ENCODE data around the gene PLPPR4. TPM values are rescaled to one million over a fixed set of nuclear protein-coding genes. Genes with fewer than 3 reads are reported as not detected.

The PLPPR4 gene
- total and polyA plus RNA-seq, 10 of the 15 experiments (the other 5 are each of a cell fraction or from before 2014, with no cell fraction given) = not detected

- ATAC-seq = no peak
- TF ChIP-seq NFYA (IDR thresholded peaks at IDR 0.05; ENCODE audit: borderline replicate concordance, low read depth, low read length) = no peak
- no peak for TF ChIP-seq PBX3 (IDR thresholded peaks at IDR 0.05; ENCODE audit: insufficient replicate concordance, low read depth, low read length)
- TF ChIP-seq NR2F1 (conservative IDR thresholded peaks at IDR 0.05) = no peak
- TF ChIP-seq FOXK2 (IDR thresholded peaks at IDR 0.05) = no peak
- TF ChIP-seq POLR2AphosphoS2 (IDR thresholded peaks at IDR 0.05; ENCODE audit: low read depth, low read length) = no peak
- no peak for TF ChIP-seq SUZ12 (IDR thresholded peaks at IDR 0.05; ENCODE audit: unreplicated experiment)
- TF ChIP-seq ZNF24 (IDR thresholded peaks at IDR 0.05) = no peak
- TF ChIP-seq ZNF207 (IDR thresholded peaks at IDR 0.05; ENCODE audit: borderline replicate concordance) = no peak
- TF ChIP-seq RBBP5 (conservative IDR thresholded peaks at IDR 0.05) = no peak
- no peak for TF ChIP-seq SREBF2 (IDR thresholded peaks at IDR 0.05; ENCODE audit: low read length)
- TF ChIP-seq NFXL1 (IDR thresholded peaks at IDR 0.05; ENCODE audit: borderline replicate concordance) = no peak
- no peak for TF ChIP-seq SP1 (IDR thresholded peaks at IDR 0.05; ENCODE audit: low read depth, low read length)
- CTCF ChIA-PET = no interaction called here
- no peak for DNase-seq (ENCODE audit: low read depth, low spot score)
- WGBS (ENCODE audit: insufficient coverage, insufficient replicate concordance, low lambda C conversion rate, missing lambda C conversion rate) = 16% methylated on average over 6 of the region's 6 CpGs
- SMC1A ChIA-PET (ENCODE audit: uncharacterized antibody, unreplicated experiment) = no interaction called here
- Histone ChIP-seq H3K4me1 (ENCODE audit: control insufficient read depth, insufficient read depth, low read length) (no peaks in the 10 kb centered on the region), H3K4me3 (no peak overlapping the region), H3K4me2 (ENCODE audit: control insufficient read depth, insufficient read depth) (no peak overlapping the region), H4K20me1 (ENCODE audit: control insufficient read depth, insufficient read depth) (no peaks in the 10 kb centered on the region), H3K79me2 (ENCODE audit: control insufficient read depth, insufficient read depth, low read length) (no peaks in the 10 kb centered on the region), H2AFZ (ENCODE audit: control insufficient read depth, low read depth, low read length) (no peak overlapping the region), H3K36me3 (ENCODE audit: control insufficient read depth in 2 of 2, insufficient read depth in 2 of 2, low read length in 1 of 2) (no peaks in the 10 kb centered on the region), H3K9ac (ENCODE audit: control insufficient read depth, insufficient read depth, low read length) (no peak overlapping the region), H3K9me3 (replicated peaks; ENCODE audit: control insufficient read depth, insufficient read depth, low read length) (no peaks in the 10 kb centered on the region), H3K27me3 (replicated peaks in 1 of 2; ENCODE audit: control insufficient read depth in 2 of 2, insufficient read depth in 2 of 2, low read length in 1 of 2) (no peaks in the 10 kb centered on the region), H3K27ac (ENCODE audit: control insufficient read depth, insufficient read depth) (no peak overlapping the region)
- intact Hi-C loops (cut with micrococcal nuclease; ENCODE audit: unreplicated experiment) = no loop called here
- RAD21 ChIA-PET (ENCODE audit: unreplicated experiment) = no interaction called here
- BruUV-seq (replicated peaks) = no TSS peak
- in situ Hi-C loops (cut with MboI) = no loop called here
- FAIRE-seq = no peak
- POLR2A ChIA-PET = no interaction called here
Observed at GRCh38 chr1:99292886-99293285, 28.6 kb downstream of the PLPPR4 start.

Data from GM12878 (cell line).